ENCODE results near the gene PARD3B. TPM values are rescaled to one million over a fixed set of nuclear protein-coding genes. Genes with fewer than 3 reads are reported as not detected.

PARD3B gene
- total RNA-seq, 1 experiment from 2014 or later, result 6.4 TPM

GRCh38 chr2:204667990-204668389 is 122.7 kb downstream of the PARD3B start:
- no peak overlapping the region for H3K23ac ChIP-seq (ENCODE audit: insufficient read length, low read depth, low read length)
- no peak overlapping the region for H3K27ac Mint-ChIP-seq
- H2BK120ac ChIP-seq (ENCODE audit: low read depth, low read length, poor library complexity, severe bottlenecking), result no peak overlapping the region
- no peak overlapping the region for H2AK5ac ChIP-seq (ENCODE audit: insufficient read length, low read length)
- no peak overlapping the region for H3K4me3 Mint-ChIP-seq
- H3K27me3 Mint-ChIP-seq (ENCODE audit: low read depth), result no peaks in the 10 kb centered on the region
- no peak overlapping the region for H2BK20ac ChIP-seq (ENCODE audit: low read depth, low read length, poor library complexity, severe bottlenecking)
- no peak for TF ChIP-seq CTCF (conservative IDR thresholded peaks at IDR 0.05)
- H3K36me3 Mint-ChIP-seq (ENCODE audit: insufficient read depth in 1 of 3, low read depth in 3 of 3), result no peaks in the 10 kb centered on the region
- H3K56ac ChIP-seq (ENCODE audit: insufficient read length, low read depth, low read length), result no peak overlapping the region
- H4K20me1 ChIP-seq (ENCODE audit: control insufficient read depth, insufficient read depth, insufficient read length), result no peaks in the 10 kb centered on the region
- no peak for DNase-seq
- no peaks in the 10 kb centered on the region for H3K79me2 ChIP-seq (ENCODE audit: insufficient read depth, low read length)
- H3K9me3 Mint-ChIP-seq, result no peaks in the 10 kb centered on the region
- H4K8ac ChIP-seq (replicated peaks; ENCODE audit: insufficient read length, low read depth, low read length), result no peak overlapping the region
- H2BK12ac ChIP-seq (ENCODE audit: insufficient read length, low read depth, low read length), result no peak overlapping the region
- no peaks in the 10 kb centered on the region for H3K9me3 ChIP-seq (ENCODE audit: control insufficient read depth, low read depth, low read length)
- H3K14ac ChIP-seq (ENCODE audit: insufficient read depth, low read length), result no peak overlapping the region
- H3K79me1 ChIP-seq (ENCODE audit: insufficient read depth, low read depth, low read length, poor library complexity, severe bottlenecking), result no peaks in the 10 kb centered on the region
- no CpG with 5 or more reads among the region's 2 CpGs for WGBS (ENCODE audit: extremely low coverage, insufficient read length, low lambda C conversion rate)
- no peak overlapping the region for H4K91ac ChIP-seq (ENCODE audit: insufficient read length, low read depth, low read length)
- H3K9ac ChIP-seq (ENCODE audit: extremely low read depth, insufficient read length, low read length), result no peak overlapping the region
- no peak overlapping the region for H4K5ac ChIP-seq (ENCODE audit: insufficient read length, low read depth, low read length)
- H3K4ac ChIP-seq (ENCODE audit: low read depth, low read length), result no peak overlapping the region
- H2BK15ac ChIP-seq (ENCODE audit: low read depth, low read length), result no peak overlapping the region
- no peak overlapping the region for H3T11ph ChIP-seq (ENCODE audit: low read length)
- H3K27ac ChIP-seq (ENCODE audit: insufficient read length, low read depth, low read length), result no peak overlapping the region
- H3K23me2 ChIP-seq (ENCODE audit: insufficient read length, low read depth, low read length, poor library complexity, severe bottlenecking), result no peaks in the 10 kb centered on the region
- peaks cover 7% of the 10 kb centered on the region; the same call in 1 of the 2 replicates for H3K4me1 ChIP-seq (ENCODE audit: insufficient read depth, low read length)
- H3K4me2 ChIP-seq (ENCODE audit: insufficient read depth, insufficient read length, low read length), result no peak overlapping the region
- no peak overlapping the region for H2AFZ ChIP-seq (ENCODE audit: low read length)
- H3K4me1 Mint-ChIP-seq, result peaks cover 15 to 22% of the 10 kb centered on the region in 2 experiments
- H3K18ac ChIP-seq (ENCODE audit: insufficient read length, low read depth, low read length), result no peak overlapping the region
- H3K27me3 ChIP-seq (ENCODE audit: insufficient read depth, low read length), result no peaks in the 10 kb centered on the region
- H2BK5ac ChIP-seq (ENCODE audit: insufficient read length, low read length), result no peak overlapping the region

Data from H9 (cell line).